NOMO-1 treated with dmso at 0.1 percent for 144 hours (cell line): Measurements from ENCODE around the gene ITGA7.

Experiments used
- DNase-seq: peaks from one replicate; lab custom pipeline; 2025; ENCODE audit not compliant: unreplicated experiment; lab: John Stamatoyannopoulos, UW

The ITGA7 gene

DNA sequence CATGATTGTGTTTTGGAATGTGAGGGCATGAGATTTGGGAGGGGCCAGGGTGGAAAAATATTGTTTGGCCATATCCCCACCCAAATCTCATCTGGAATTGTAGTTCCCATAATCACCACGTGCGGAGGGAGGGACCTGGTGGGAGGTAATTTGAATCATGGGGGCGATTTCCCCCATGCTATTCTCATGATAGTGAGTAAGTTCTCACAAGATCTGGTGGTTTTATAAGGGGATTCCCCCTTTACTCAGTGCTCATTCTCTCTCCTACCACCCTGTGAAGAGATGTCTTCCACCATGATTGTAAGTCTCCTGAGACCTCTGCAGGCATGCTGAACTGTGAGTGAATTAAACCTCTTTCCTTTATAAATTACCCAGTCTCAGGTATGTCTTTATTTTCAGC is 55.4 kb downstream of the ITGA7 start:
- DNase-seq: no peak

DNA sequence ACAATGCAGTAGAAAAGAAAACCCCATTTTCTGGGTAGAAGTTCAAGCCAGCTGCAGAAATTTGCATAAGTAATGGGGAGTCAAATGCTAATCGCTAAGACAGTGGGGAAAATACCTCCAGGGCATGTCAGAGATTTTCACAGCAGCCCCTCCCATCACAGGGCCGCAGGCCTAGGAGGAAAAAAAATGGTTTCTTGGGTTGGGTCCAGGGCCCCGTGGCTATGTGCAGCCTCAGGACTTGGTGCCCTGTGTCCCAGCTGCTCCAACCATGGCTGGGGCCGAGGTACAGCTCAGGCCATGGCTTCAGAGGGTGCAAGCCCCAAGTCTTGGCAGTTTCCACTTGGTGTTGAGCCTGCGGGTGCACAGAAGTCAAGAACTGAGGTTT is 56.4 kb downstream of the ITGA7 start:
- DNase-seq: no peak

DNA sequence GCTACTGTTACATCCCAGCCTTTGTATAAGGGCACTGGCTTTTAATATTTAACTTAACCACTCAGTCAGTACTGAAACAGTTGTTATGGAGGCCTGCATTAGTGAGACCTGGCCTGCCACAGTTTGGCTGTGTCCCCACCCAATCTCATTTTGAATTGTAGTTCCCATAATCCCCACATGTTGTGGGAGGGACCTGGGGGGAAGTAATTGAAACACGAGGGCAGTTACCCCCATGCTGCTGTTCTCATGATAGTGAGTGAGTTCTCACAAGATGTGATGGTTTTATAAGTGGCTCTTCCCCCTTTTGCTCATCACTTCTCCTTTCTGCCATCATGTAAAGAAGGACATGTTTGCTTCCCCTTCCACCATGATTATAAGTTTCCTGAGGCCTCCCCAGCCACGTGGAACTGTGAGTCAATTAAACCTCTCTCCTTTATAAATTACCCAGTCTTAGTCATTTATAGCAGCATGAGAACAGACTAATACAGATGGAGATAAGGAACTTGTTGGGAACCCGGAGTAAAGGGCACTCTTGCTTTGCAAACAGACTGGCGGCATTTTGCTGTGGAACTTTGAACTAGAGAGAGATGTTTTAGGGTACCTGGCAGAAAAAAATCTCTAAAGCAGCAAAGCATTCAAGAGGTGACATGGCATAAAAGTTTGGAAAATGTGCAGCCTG is 56.9 kb downstream of the ITGA7 start:
- peak; percentile 41 for DNase-seq

DNA sequence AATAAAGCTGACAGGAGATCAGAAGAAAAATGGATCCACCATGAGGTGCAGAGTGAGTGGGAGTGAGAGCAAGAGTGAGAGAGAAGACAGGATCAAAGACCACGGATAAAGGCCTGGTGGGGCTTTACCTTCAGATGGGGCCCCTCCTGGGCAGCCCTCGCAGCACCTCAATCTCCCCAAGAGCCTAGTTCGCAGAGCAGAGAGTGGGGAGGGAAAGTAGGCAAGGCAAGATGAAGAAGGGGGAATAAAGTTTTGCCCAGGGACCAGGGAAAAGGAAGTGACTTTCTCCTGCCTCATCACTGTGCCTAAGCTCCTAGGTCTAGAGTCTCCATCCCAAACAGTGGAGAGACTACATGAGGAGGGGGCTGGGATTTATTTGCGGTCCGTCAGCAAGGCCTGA is 60.7 kb downstream of the ITGA7 start:
- DNase-seq: no peak

DNA sequence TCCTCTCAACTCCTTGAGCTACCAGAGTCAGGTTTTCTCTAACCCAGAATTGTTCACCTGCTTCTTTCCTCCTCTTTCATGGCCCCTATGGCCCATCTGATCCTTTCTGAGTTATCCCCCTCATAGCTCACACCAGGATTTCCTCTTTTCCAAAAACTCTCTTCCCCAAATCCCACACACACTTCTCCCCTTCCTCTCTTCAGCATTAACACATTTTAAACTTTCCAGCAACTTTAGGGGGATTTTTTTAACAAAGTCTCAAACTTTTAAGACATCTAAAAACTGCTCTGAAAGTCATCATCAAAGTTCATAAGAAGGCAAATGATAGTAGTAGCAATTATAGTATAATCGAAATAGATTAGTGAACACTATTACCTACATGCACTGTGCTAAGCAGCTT is 63.1 kb downstream of the ITGA7 start:
- no peak for DNase-seq

DNA sequence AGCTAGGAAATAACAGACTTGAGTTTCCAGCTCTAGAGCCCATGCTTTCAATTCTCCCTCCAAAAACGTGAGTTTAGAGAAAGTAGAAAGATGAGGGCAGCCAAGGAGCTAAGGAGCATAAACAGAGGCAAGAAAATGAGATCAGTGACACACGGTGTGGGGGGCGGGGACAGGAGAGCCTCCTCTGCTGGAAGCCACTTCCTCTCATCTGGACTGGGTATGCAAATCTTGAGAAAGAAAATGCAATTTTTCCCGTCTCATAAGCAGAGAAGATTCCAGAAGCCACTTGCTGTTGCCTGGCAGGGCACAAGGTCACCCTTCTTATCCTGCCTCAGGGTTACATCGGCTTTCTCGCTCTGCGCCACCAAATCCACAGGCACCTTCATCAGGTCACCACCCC is 65.0 kb downstream of the ITGA7 start:
- DNase-seq: no peak

DNA sequence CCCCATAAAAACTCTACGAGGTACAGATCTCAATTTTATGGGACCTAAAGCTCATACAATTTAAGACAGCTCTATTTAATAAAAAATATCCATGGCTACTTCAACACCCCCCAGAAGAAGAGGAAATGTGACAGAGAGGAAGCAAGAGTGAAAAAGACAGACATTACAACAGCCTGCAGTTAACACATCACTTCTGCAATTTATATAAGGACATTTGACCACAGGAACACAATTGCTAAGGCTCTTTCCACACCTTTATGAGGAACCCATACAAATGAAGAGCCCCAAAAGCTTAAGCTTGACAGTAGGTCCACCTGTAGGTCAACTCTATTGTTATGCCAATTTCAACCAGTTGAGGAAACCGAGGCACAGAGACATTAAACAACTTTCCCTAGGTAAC is 65.4 kb downstream of the ITGA7 start:
- DNase-seq: peak; percentile 93

DNA sequence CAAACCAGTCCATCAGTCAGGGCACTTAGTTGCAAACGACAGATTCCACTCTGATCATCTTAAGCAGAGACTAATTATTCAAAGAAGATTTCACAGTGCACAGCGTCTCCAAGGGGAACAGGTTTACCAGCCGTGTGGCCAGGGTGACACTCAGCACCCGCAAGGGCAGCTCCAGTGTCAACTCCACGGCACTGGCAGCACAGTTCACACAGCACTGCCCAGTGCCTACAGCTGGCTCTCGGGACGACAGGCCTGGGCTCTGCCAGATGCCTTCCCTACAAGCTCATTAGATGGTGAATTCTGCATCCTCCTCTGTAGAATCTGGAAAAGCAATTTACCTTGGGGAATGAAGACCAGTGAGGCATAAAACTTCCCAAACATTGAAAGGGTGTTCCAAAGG is 66.1 kb downstream of the ITGA7 start:
- DNase-seq: no peak

DNA sequence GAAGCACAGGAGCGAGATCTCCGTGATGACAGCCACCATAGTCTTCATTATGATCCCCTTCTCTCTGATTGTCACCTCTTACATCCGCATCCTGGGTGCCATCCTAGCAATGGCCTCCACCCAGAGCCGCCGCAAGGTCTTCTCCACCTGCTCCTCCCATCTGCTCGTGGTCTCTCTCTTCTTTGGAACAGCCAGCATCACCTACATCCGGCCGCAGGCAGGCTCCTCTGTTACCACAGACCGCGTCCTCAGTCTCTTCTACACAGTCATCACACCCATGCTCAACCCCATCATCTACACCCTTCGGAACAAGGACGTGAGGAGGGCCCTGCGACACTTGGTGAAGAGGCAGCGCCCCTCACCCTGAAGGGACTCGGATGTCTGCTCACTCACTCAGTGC is 70.2 kb downstream of the ITGA7 start:
- DNase-seq: no peak

DNA sequence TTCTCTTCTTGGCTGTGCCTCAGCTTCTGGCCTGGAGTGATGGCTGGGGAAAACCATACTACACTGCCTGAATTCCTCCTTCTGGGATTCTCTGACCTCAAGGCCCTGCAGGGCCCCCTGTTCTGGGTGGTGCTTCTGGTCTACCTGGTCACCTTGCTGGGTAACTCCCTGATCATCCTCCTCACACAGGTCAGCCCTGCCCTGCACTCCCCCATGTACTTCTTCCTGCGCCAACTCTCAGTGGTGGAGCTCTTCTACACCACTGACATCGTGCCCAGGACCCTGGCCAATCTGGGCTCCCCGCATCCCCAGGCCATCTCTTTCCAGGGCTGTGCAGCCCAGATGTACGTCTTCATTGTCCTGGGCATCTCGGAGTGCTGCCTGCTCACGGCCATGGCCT is 70.9 kb downstream of the ITGA7 start, which contains the start of gene OR10P1:
Gene OR10P1, plus strand, starts transcription at position 40 of the 400 bp plus-strand sequence. Its CDS starts 0 bp downstream, at position 40.
- no peak for DNase-seq

DNA sequence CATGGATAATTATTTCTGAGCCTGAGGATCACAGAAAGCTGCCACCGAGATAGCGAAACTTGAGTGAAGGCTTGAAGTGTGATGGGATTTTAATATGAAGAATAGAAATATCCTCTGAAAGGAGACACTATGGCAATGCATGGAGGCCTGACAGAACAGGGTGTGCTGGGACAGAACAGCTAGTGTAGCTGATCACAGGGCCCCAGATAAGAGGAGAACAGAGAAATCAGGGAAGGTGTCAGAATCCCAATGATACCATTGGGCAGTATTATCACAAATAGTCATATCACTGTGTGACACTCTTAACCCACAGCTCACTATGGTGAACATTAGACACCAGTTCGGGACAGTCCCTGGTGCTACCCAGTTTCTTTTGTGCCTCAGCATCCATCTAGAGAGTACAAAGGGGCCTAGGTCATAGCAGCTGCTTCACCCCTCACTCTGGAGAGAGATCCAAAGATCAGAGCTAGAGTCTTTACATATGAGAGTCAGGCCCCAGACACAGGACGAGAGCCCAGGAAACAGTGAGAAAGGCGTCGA is 71.5 kb downstream of the ITGA7 start:
- no peak for DNase-seq
